Right atrium auricular region (tissue), 2 donors: Measurements from ENCODE around the gene MPPE1. TPM values are rescaled to one million over a fixed set of nuclear protein-coding genes. Genes with fewer than 3 reads are reported as not detected.

ENCODE experiments used
- DNase-seq: peaks from one replicate; pipeline ENCODE4 v3.0.0-alpha.2; 2019; ENCODE audit warnings: low spot score
- H3K27ac ChIP-seq, 2 donors: fragments of 200-600 bp; sonication (generic); 1 replicate in 1 of 2; 2 replicates in 1 of 2; pipeline ENCODE4 v1.5.1; 2016 to 2019
- H3K27me3 ChIP-seq, 2 donors: fragments of 200-600 bp; sonication (generic); one replicate each; pipeline versions ENCODE4 v1.5.1 to v1.6.0; 2017 to 2019
- H3K36me3 ChIP-seq: fragments of 200-600 bp; sonication (generic); one replicate; pipeline ENCODE4 v1.5.1; 2016
- H3K4me1 ChIP-seq, 2 donors: fragments of 200-600 bp; sonication (generic); one replicate each; pipeline versions ENCODE4 v1.5.1 to v1.6.0; 2017 to 2019
- H3K4me3 ChIP-seq, 2 donors: fragments of 200-600 bp; sonication (generic); 1 replicate in 1 of 2; 2 replicates in 1 of 2; pipeline ENCODE4 v1.5.1; 2017 to 2019; ENCODE audit warnings: mild to moderate bottlenecking in 1 of 2, moderate library complexity in 1 of 2
- H3K9me3 ChIP-seq, 2 donors: fragments of 200-600 bp; sonication (generic); one replicate each; pipeline ENCODE4 v1.5.1; 2019
- total RNA-seq, 2 donors: library from RNA; depleted of rRNA; stranded (reverse); fragments of >200 nt; gene quantifications; one replicate each; pipeline ENCODE4 v1.1.0, GENCODE V29; 2016
- TF ChIP-seq, protein P1 (sequence below), 2 donors: fragments of 200-600 bp; sonication (generic); IDR thresholded peaks; one replicate each; pipeline ENCODE4 v1.5.1; 2019; ENCODE audit warnings: antibody characterized with exemption in 2 of 2

The MPPE1 gene
- total RNA-seq, 2 donors from 2014 or later, result 18.7 to 28.9 TPM

DNA sequence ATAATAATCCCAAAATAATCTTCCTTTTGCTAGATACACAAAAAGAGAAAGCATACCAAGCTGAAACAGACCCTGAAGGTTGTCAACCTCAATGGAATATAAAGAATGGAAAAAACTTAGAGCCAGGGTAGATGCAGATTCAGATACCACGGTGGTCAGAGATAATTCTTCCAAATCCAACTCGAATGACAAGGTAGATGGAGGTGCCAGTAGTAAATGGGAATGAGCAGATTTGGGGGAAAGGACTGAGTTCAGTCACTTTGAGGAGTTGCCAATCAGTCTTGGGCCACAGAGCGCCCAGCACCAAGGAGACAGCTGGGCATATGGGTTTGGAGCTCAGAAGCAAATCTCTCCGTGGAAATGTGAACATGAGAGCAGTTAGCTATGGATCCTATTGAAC, 60.3 kb downstream of the MPPE1 start:
- Histone ChIP-seq H3K9me3 (no peaks in the 10 kb centered on the region), H3K4me3 (no peak overlapping the region), H3K27ac (no peak overlapping the region), H3K36me3 (no peaks in the 10 kb centered on the region), H3K27me3 (no peaks in the 10 kb centered on the region), H3K4me1 (peaks cover 0 to 15% of the 10 kb centered on the region in 2 donors)
- peak; percentile 16 for DNase-seq
- TF ChIP-seq, protein P1, sequence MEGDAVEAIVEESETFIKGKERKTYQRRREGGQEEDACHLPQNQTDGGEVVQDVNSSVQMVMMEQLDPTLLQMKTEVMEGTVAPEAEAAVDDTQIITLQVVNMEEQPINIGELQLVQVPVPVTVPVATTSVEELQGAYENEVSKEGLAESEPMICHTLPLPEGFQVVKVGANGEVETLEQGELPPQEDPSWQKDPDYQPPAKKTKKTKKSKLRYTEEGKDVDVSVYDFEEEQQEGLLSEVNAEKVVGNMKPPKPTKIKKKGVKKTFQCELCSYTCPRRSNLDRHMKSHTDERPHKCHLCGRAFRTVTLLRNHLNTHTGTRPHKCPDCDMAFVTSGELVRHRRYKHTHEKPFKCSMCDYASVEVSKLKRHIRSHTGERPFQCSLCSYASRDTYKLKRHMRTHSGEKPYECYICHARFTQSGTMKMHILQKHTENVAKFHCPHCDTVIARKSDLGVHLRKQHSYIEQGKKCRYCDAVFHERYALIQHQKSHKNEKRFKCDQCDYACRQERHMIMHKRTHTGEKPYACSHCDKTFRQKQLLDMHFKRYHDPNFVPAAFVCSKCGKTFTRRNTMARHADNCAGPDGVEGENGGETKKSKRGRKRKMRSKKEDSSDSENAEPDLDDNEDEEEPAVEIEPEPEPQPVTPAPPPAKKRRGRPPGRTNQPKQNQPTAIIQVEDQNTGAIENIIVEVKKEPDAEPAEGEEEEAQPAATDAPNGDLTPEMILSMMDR (IDR thresholded peaks at IDR 0.05), result no peak

DNA sequence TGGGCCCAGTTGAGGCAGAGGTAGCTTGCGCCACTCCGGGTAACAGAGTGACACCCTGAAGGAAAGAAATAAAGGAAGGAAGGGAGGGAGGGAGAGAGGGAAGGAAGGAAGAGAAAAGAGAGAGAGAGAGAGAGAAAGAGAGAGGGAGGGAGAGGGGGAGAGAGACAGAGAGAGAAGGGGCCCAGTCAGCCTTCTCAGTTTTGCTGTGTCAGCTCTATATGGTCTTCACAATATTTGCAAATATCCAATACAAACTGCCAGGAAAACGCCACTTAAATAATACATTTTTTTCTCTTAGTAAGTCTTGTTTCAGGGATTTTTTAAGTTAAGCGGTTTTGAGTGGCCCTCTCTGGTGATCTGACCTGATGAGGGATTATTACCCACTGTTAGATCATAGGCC, 62.5 kb downstream of the MPPE1 start:
- Histone ChIP-seq H3K27ac (no peak overlapping the region), H3K4me3 (no peak overlapping the region), H3K36me3 (no peaks in the 10 kb centered on the region), H3K9me3 (no peaks in the 10 kb centered on the region), H3K4me1 (peaks cover 0 to 7% of the 10 kb centered on the region in 2 donors), H3K27me3 (no peaks in the 10 kb centered on the region)
- TF ChIP-seq, protein P1 (IDR thresholded peaks at IDR 0.05), result no peak
- DNase-seq, result no peak

DNA sequence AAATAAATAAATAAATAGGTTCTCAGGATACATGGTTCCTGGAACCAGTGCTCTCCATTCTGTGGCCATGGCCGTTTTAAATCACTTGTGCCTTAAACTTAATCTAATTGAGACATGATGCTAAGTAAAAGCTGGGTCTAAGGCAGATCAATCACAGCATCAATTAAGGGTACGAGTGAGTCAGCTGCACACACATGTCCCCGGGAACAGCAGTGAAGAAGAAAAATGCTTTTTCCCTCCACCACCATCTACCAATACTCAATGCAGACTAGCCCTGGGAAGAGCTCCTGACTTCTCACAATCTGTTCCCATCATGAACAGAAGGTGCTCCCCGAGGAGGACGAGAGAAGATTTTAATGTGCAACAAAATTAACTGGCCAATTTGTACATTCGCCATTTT, 63.7 kb downstream of the MPPE1 start:
- H3K27ac ChIP-seq, result no peak overlapping the region
- TF ChIP-seq, protein P1 (IDR thresholded peaks at IDR 0.05), result no peak
- H3K4me3 ChIP-seq, result no peak overlapping the region
- H3K9me3 ChIP-seq, result no peaks in the 10 kb centered on the region
- H3K36me3 ChIP-seq, result no peaks in the 10 kb centered on the region
- no peaks in the 10 kb centered on the region for H3K27me3 ChIP-seq
- H3K4me1 ChIP-seq, result peaks cover 0 to under 1% of the 10 kb centered on the region in 2 donors
- DNase-seq, result no peak

DNA sequence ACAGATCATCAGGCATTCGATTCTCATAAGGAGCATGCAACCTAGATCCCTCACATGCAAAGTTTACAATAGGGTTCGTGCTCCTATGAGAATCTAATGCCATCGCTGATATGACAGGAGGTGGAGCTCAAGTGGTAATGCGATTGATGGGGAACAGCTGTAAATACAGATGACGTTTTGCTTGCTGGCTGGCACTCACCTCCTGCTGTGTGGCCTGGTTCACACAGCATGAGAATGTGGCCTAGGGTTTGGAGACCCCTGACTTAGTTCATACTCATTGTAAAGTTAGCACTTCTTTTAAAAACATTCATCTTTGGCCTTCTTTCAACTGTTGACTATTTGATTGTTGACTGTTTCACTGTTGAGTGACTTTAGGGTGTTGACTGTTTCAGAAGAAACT, 65.6 kb downstream of the MPPE1 start:
- no peaks in the 10 kb centered on the region for H3K4me1 ChIP-seq
- H3K27ac ChIP-seq, result no peak overlapping the region
- H3K9me3 ChIP-seq, result no peaks in the 10 kb centered on the region
- TF ChIP-seq, protein P1 (IDR thresholded peaks at IDR 0.05), result no peak
- H3K36me3 ChIP-seq, result no peaks in the 10 kb centered on the region
- no peaks in the 10 kb centered on the region for H3K27me3 ChIP-seq
- no peak overlapping the region for H3K4me3 ChIP-seq
- no peak for DNase-seq

- H3K9me3 ChIP-seq, result no peaks in the 10 kb centered on the region
- no peak overlapping the region for H3K27ac ChIP-seq
- no peaks in the 10 kb centered on the region for H3K36me3 ChIP-seq
- DNase-seq, result no peak
- TF ChIP-seq, protein P1 (IDR thresholded peaks at IDR 0.05), result no peak
- no peak overlapping the region for H3K4me3 ChIP-seq
- no peaks in the 10 kb centered on the region for H3K27me3 ChIP-seq
- H3K4me1 ChIP-seq, result no peaks in the 10 kb centered on the region
These were observed 67.6 kb downstream of the MPPE1 start for GRCh38 chr18:11840493-11840892.

- no peaks in the 10 kb centered on the region for H3K27me3 ChIP-seq
- no peaks in the 10 kb centered on the region for H3K4me1 ChIP-seq
These were observed 68.6 kb downstream of the MPPE1 start for GRCh38 chr18:11839556-11839955.

More at GRCh38 chr18:11839556-11839955, 68.6 kb downstream of the MPPE1 start:
- Histone ChIP-seq H3K27ac (no peak overlapping the region), H3K9me3 (no peaks in the 10 kb centered on the region), H3K36me3 (no peaks in the 10 kb centered on the region), H3K4me3 (no peak overlapping the region)
- no peak for DNase-seq
- TF ChIP-seq, protein P1 (IDR thresholded peaks at IDR 0.05), result no peak
